Liver (tissue), 9 donors: ENCODE measurements around the gene DNM3. TPM values are rescaled to one million over a fixed set of nuclear protein-coding genes. Genes with fewer than 3 reads are reported as not detected.

Experiments
- DNase-seq: peaks from one replicate; pipeline ENCODE4 v3.0.0-alpha.2; 2017; ENCODE audit warnings: low spot score
- H3K27ac ChIP-seq, 2 donors: one replicate each; pipeline ENCODE4 v1.7.0; 2013; ENCODE audit warnings: inconsistent platforms in 2 of 2, low read length in 2 of 2, control low read depth in 1 of 2, low read depth in 1 of 2, mild to moderate bottlenecking in 1 of 2
- H3K27me3 ChIP-seq, 4 donors: one replicate each; pipeline versions ENCODE4 v1.6.1 to v1.7.0; 2013; ENCODE audit warnings: low read length in 3 of 4, inconsistent platforms in 1 of 4, mild to moderate bottlenecking in 1 of 4, moderate library complexity in 1 of 4; ENCODE audit not compliant: control insufficient read depth in 4 of 4, insufficient read depth in 4 of 4
- H3K36me3 ChIP-seq, 4 donors: one replicate each; pipeline versions ENCODE4 v1.6.1 to v1.7.0; 2013; ENCODE audit warnings: low read length in 3 of 4, mild to moderate bottlenecking in 3 of 4, low read depth in 1 of 4, moderate library complexity in 1 of 4; ENCODE audit not compliant: control insufficient read depth in 4 of 4, insufficient read depth in 3 of 4
- H3K4me1 ChIP-seq, 4 donors: one replicate each; pipeline versions ENCODE4 v1.6.1 to v1.7.0; 2013; ENCODE audit warnings: low read length in 3 of 4, mild to moderate bottlenecking in 3 of 4, moderate library complexity in 1 of 4; ENCODE audit not compliant: control insufficient read depth in 4 of 4, insufficient read depth in 4 of 4
- H3K4me3 ChIP-seq, 3 donors: one replicate each; pipeline versions ENCODE4 v1.6.1 to v1.7.0; 2013; ENCODE audit warnings: low read length in 3 of 3, control low read depth in 1 of 3, low read depth in 1 of 3, mild to moderate bottlenecking in 1 of 3
- H3K9ac ChIP-seq, 2 donors: one replicate each; pipeline ENCODE4 v1.7.0; 2013; ENCODE audit warnings: low read length in 2 of 2, mild to moderate bottlenecking in 2 of 2, moderate library complexity in 2 of 2, control low read depth in 1 of 2, low read depth in 1 of 2
- H3K9me3 ChIP-seq, 4 donors: one replicate each; pipeline versions ENCODE4 v1.6.1 to v1.7.0; 2013; ENCODE audit warnings: low read length in 3 of 4; ENCODE audit not compliant: control insufficient read depth in 4 of 4
- EGR1 ChIP-seq, 2 donors: IDR thresholded peaks; 2 replicates each; pipeline ENCODE4 v1.6.1; 2016 to 2018; ENCODE audit warnings: antibody characterized with exemption in 2 of 2, low read depth in 2 of 2
- FOXA1 ChIP-seq: IDR thresholded peaks from 2 replicates; pipeline ENCODE4 v1.6.1; 2016; ENCODE audit warnings: antibody characterized with exemption
- FOXA2 ChIP-seq: IDR thresholded peaks from 2 replicates; pipeline ENCODE4 v1.6.1; 2016; ENCODE audit warnings: antibody characterized with exemption
- GABPA ChIP-seq, 2 donors: IDR thresholded peaks in 1 of 2; conservative IDR thresholded peaks in 1 of 2; 2 replicates each; pipeline ENCODE4 v1.6.1; 2016; ENCODE audit warnings: antibody characterized with exemption in 2 of 2, mild to moderate bottlenecking in 1 of 2, moderate library complexity in 1 of 2
- HNF4A ChIP-seq, 2 donors: conservative IDR thresholded peaks; 2 replicates each; pipeline ENCODE4 v1.6.1; 2016; ENCODE audit warnings: antibody characterized with exemption in 2 of 2, mild to moderate bottlenecking in 2 of 2
- HNF4G ChIP-seq: IDR thresholded peaks from 2 replicates; pipeline ENCODE4 v1.6.1; 2016; ENCODE audit warnings: antibody characterized with exemption
- JUND ChIP-seq, 2 donors: IDR thresholded peaks; 2 replicates each; pipeline ENCODE4 v1.6.1; 2016; ENCODE audit warnings: antibody characterized with exemption in 2 of 2
- MAX ChIP-seq: IDR thresholded peaks from 2 replicates; pipeline ENCODE4 v1.6.1; 2016; ENCODE audit warnings: antibody characterized with exemption
- NR2F2 ChIP-seq: IDR thresholded peaks from 2 replicates; pipeline ENCODE4 v1.6.1; 2016; ENCODE audit warnings: antibody characterized with exemption
- RAD21 ChIP-seq, 2 donors: IDR thresholded peaks; 2 replicates each; pipeline ENCODE4 v1.6.1; 2016; ENCODE audit warnings: antibody characterized with exemption in 2 of 2, mild to moderate bottlenecking in 2 of 2
- RXRA ChIP-seq, 2 donors: IDR thresholded peaks; 2 replicates each; pipeline ENCODE4 v1.6.1; 2017 to 2018; ENCODE audit warnings: antibody characterized with exemption in 2 of 2, mild to moderate bottlenecking in 1 of 2
- TAF1 ChIP-seq: conservative IDR thresholded peaks from 2 replicates; pipeline ENCODE4 v1.6.1; 2016; ENCODE audit warnings: antibody characterized with exemption, mild to moderate bottlenecking
- YY1 ChIP-seq: IDR thresholded peaks from 2 replicates; pipeline ENCODE4 v1.6.1; 2016; ENCODE audit warnings: antibody characterized with exemption, mild to moderate bottlenecking
- ZBTB33 ChIP-seq: IDR thresholded peaks from 2 replicates; pipeline ENCODE4 v1.6.1; 2016; ENCODE audit warnings: antibody characterized with exemption
- WGBS: extraction: QIAGEN DNeasy Blood & Tissue Kit; methylation state at CpG from one replicate; pipeline ENCODE4 v1.1.7; 2013; 5-methylcytosine and 5-hydroxymethylcytosine counted together
- polyA plus RNA-seq, 2 donors: library from polyadenylated mRNA; stranded (reverse) in 1 of 2; unstranded in 1 of 2; fragments of 200-250 nt in 1 of 2; fragments of >200 nt in 1 of 2; fragmentation: Nextera tagmentation in 1 of 2; extraction: Ambion mirVana in 1 of 2; gene quantifications; one replicate each; pipeline versions ENCODE4 v1.2.1 to v1.2.3, GENCODE V29; 2013 to 2015
- total RNA-seq, 2 donors: library from RNA; depleted of rRNA; stranded (reverse); fragments of >200 nt; gene quantifications; one replicate each; pipeline ENCODE4 v1.2.3, GENCODE V29; 2014
- TF ChIP-seq, protein P1 (sequence below): fragments of 150-350 bp; IDR thresholded peaks from 2 replicates; pipeline ENCODE4 v1.5.1; 2017; ENCODE audit warnings: improper control_type of control experiment, low read depth, low read length; ENCODE audit not compliant: missing input control
- donor health status: healthy.
- donor health status: healthy.
- donor health status: healthy.
- donor health status: healthy.
- donor health status: healthy.

DNM3 gene
- total and polyA plus RNA-seq, 4 donors: 0.08 to 3.2 (median 1.0) TPM

DNA sequence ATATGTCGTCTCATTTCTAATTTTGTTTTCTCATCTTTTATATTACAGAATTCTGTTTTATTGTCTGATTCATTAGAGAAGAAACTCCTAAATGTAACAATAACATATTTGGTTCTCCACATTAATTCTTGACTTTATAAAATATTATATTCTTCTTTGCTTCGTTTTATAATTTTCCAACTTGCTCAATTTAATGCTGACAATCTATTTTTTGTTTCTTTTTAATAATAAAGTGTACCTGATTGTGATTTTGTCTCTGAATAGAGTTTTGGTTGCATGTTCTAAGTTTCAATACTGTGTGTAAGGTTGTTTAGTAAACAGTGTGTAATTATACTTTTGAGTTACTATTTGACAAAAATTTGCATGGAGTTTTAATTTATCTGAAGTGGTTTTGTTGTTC, 448.1 kb downstream of the DNM3 start:
- TF ChIP-seq GABPA (IDR thresholded peaks at IDR 0.05 in 1 of 2, conservative IDR thresholded peaks at IDR 0.05 in 1 of 2) (no peak), YY1 (no peak), FOXA2 (no peak), MAX (no peak), FOXA1 (no peak), RAD21 (IDR thresholded peaks at IDR 0.05) (no peak), JUND (IDR thresholded peaks at IDR 0.05) (no peak), NR2F2 (no peak), TAF1 (no peak), HNF4G (no peak), RXRA (IDR thresholded peaks at IDR 0.05) (no peak)
- TF ChIP-seq, protein P1, sequence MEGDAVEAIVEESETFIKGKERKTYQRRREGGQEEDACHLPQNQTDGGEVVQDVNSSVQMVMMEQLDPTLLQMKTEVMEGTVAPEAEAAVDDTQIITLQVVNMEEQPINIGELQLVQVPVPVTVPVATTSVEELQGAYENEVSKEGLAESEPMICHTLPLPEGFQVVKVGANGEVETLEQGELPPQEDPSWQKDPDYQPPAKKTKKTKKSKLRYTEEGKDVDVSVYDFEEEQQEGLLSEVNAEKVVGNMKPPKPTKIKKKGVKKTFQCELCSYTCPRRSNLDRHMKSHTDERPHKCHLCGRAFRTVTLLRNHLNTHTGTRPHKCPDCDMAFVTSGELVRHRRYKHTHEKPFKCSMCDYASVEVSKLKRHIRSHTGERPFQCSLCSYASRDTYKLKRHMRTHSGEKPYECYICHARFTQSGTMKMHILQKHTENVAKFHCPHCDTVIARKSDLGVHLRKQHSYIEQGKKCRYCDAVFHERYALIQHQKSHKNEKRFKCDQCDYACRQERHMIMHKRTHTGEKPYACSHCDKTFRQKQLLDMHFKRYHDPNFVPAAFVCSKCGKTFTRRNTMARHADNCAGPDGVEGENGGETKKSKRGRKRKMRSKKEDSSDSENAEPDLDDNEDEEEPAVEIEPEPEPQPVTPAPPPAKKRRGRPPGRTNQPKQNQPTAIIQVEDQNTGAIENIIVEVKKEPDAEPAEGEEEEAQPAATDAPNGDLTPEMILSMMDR: no peak
- Histone ChIP-seq H3K4me3 (no peak overlapping the region), H3K9ac (no peak overlapping the region), H3K9me3 (no peaks in the 10 kb centered on the region), H3K27ac (no peak overlapping the region), H3K4me1 (no peaks in the 10 kb centered on the region), H3K27me3 (no peaks in the 10 kb centered on the region), H3K36me3 (no peaks in the 10 kb centered on the region)
- 88% methylated on average over 2 of the region's 2 CpGs for WGBS
- DNase-seq: no peak

DNA sequence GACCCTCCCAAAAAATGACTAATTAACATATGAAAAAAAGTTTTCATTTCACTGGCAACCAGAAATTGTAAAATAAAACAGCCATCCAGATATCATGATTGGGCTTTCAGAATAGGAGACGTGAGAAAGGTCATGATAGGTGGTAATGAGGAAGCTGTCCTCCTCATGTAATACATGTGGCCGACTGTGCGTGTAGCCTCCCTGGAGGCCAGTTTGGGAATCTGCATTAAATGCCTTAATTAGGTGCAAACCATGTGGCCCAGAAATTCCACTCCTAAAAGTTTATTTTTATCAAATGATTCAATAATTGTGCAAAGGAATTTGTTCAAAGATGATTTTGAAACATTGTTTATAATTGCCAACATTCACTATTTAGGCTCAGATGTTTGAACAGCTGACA, 451.5 kb downstream of the DNM3 start:
- TF ChIP-seq ZBTB33 (no peak), EGR1 (IDR thresholded peaks at IDR 0.05; ENCODE audit: low read depth in 2 of 2) (no peak), HNF4A (conservative IDR thresholded peaks at IDR 0.05) (no peak)
- TF ChIP-seq, protein P1: no peak
- WGBS: 90% methylated on average over 3 of the region's 3 CpGs
- H3K27me3 ChIP-seq: no peaks in the 10 kb centered on the region
- no peak overlapping the region for H3K27ac ChIP-seq
- H3K9ac ChIP-seq: no peak overlapping the region
- no peak overlapping the region for H3K4me3 ChIP-seq
- H3K4me1 ChIP-seq: no peaks in the 10 kb centered on the region
- no peaks in the 10 kb centered on the region for H3K36me3 ChIP-seq
- no peaks in the 10 kb centered on the region for H3K9me3 ChIP-seq
- DNase-seq: no peak
